ENCODE results near the gene WHRN.

DNA sequence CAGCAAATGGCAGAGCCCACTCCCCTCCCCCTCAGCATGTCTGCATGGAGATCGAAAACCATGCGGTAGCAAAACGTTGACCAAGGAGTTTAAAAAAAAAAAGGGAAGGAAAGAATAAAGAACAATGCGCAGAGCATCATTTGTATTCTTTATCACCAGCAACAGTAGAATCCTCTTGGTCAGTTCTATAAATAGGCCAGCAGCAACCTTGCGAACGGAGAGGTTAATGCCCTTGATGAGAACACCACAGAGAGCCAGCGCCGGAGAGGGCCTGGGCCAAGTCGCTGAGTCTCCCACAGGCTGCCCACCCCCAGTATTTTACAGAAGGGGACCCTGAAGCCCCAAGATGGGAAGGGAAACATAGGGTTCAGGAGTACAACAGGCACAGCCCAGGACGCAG lies 22.7 kb downstream of the WHRN start:
- TF ChIP-seq EZH2 (IDR thresholded peaks at IDR 0.05) (no peak), POLR2AphosphoS5 (IDR thresholded peaks at IDR 0.05; ENCODE audit: borderline replicate concordance, low read depth, low read length) (no peak), FOXP2 (optimal IDR thresholded peaks at IDR 0.05; ENCODE audit: control extremely low read depth, extremely low read length, insufficient read depth) (no peak)

All from SK-N-MC (cell line).